GM11168 (cell line): ENCODE measurements around the gene PARP16.

Experiments
- in situ Hi-C: fragments of 300-500 bp; cut with MboI; formaldehyde crosslinking; loops from one replicate; pipeline ENCODE4 v1.12.0; 2022; ENCODE audit warnings: low sequenced_read_pairs; ENCODE audit not compliant: unreplicated experiment

PARP16 gene

GRCh38 chr15:65286704-65287519, at the start of gene PARP16:
Gene PARP16, minus strand, starts transcription at chr15:65286883. Its CDS starts 457 bp downstream, at chr15:65286426.
- in situ Hi-C loops = no loop called here

GRCh38 chr15:65335278-65336055, 48.8 kb upstream of the PARP16 start:
- in situ Hi-C loops = loop anchor here (5.0 kb wide), 1 partner anchor 47 kb away; no protein-coding TSS in a partner anchor

GRCh38 chr15:65334586-65335231, 48.0 kb upstream of the PARP16 start:
- in situ Hi-C loops = loop anchor here (5.0 kb wide), 1 partner anchor 48 kb away; no protein-coding TSS in a partner anchor

- in situ Hi-C loops = no loop called here
These were observed 47.2 kb upstream of the PARP16 start for GRCh38 chr15:65333856-65334255.

GRCh38 chr15:65333148-65333820, 46.6 kb upstream of the PARP16 start:
- in situ Hi-C loops = no loop called here

- in situ Hi-C loops = no loop called here
These were observed 45.9 kb upstream of the PARP16 start for GRCh38 chr15:65332391-65333147.

- in situ Hi-C loops = no loop called here
These were observed 45.1 kb upstream of the PARP16 start for GRCh38 chr15:65331811-65332210.

- in situ Hi-C loops = no loop called here
These were observed 44.4 kb upstream of the PARP16 start for GRCh38 chr15:65330934-65331645.

GRCh38 chr15:65329984-65330735, 43.5 kb upstream of the PARP16 start:
- in situ Hi-C loops = no loop called here

- in situ Hi-C loops = no loop called here
These were observed 42.8 kb upstream of the PARP16 start for GRCh38 chr15:65329288-65329983.

- in situ Hi-C loops = no loop called here
These were observed 42.0 kb upstream of the PARP16 start for GRCh38 chr15:65328506-65329287.

- in situ Hi-C loops = no loop called here
These were observed 41.1 kb upstream of the PARP16 start for GRCh38 chr15:65327651-65328393.

- in situ Hi-C loops = no loop called here
These were observed 40.1 kb upstream of the PARP16 start for GRCh38 chr15:65326818-65327217.

GRCh38 chr15:65326117-65326526, 39.4 kb upstream of the PARP16 start:
- in situ Hi-C loops = no loop called here

- in situ Hi-C loops = no loop called here
These were observed 36.4 kb upstream of the PARP16 start for GRCh38 chr15:65323071-65323511.

GRCh38 chr15:65318870-65319356, 32.2 kb upstream of the PARP16 start:
- in situ Hi-C loops = loop anchor here (10.0 kb wide), 1 partner anchor 66 kb away; no protein-coding TSS in a partner anchor
